GM12878 (cell line): ENCODE measurements around the gene METTL5. TPM values are rescaled to one million over a fixed set of nuclear protein-coding genes. Genes with fewer than 3 reads are reported as not detected.

Experiments
- ATAC-seq: fragments of 200-7000 bp; cut with Tn5 transposase; 3 replicates; pipeline ENCODE4 v1.9.1; 2020; ENCODE audit warnings: mild to moderate bottlenecking, moderate library complexity
- BruUV-seq: library from RNA; stranded (reverse); fragments of 400-500 nt; replicated peaks from 2 replicates; lab custom pipeline; 2021; lab: Mats Ljungman, UMichigan
- CTCF ChIA-PET: fragments of 300-600 bp; sonication (Branson Sonifier 250); formaldehyde crosslinking; extraction: SDS; loops from one replicate; lab custom pipeline; 2021; ENCODE audit warnings: inconsistent platforms; lab: Yijun Ruan, JAX
- POLR2A ChIA-PET: fragments of 350-600 bp; formaldehyde crosslinking; extraction: SDS; loops from one replicate; lab custom pipeline; 2021; ENCODE audit warnings: inconsistent platforms; lab: Charles Lee
- RAD21 ChIA-PET: fragments of 300-600 bp; sonication (Branson Sonifier 250); formaldehyde crosslinking; loops from one replicate; lab custom pipeline; 2023; ENCODE audit warnings: antibody characterized with exemption; ENCODE audit not compliant: unreplicated experiment; lab: Charles Lee
- SMC1A ChIA-PET: fragments of 300-600 bp; sonication (Branson Sonifier 250); formaldehyde crosslinking; loops from one replicate; lab custom pipeline; 2023; ENCODE audit not compliant: unreplicated experiment, uncharacterized antibody; lab: Charles Lee
- DNase-seq: peaks from one replicate; pipeline ENCODE4 v3.0.0-alpha.2; 2011; ENCODE audit warnings: low read depth, low spot score
- FAIRE-seq: peaks from 3 replicates; lab custom pipeline; 2011; peaks lifted over from hg19 to GRCh38; lab: Jason Lieb, UNC
- H2AFZ ChIP-seq: 2 replicates; pipeline ENCODE4 v1.6.0; 2011; ENCODE audit warnings: low read depth, low read length, control low read depth; ENCODE audit not compliant: control insufficient read depth
- H3K27ac ChIP-seq: 2 replicates; pipeline ENCODE4 v1.5.1; 2011; ENCODE audit warnings: control low read depth; ENCODE audit not compliant: control insufficient read depth, insufficient read depth
- H3K27me3 ChIP-seq, 2 experiments: replicated peaks in 1 of 2; 2 replicates each; pipeline versions ENCODE4 v1.6.0 to v1.6.1; 2011; ENCODE audit warnings: low read length in 1 of 2; ENCODE audit not compliant: control insufficient read depth in 2 of 2, insufficient read depth in 2 of 2
- H3K36me3 ChIP-seq, 2 experiments: 2 replicates each; pipeline ENCODE4 v1.5.1; 2011; ENCODE audit warnings: low read length in 1 of 2; ENCODE audit not compliant: control insufficient read depth in 2 of 2, insufficient read depth in 2 of 2
- H3K4me1 ChIP-seq: 2 replicates; pipeline ENCODE4 v1.6.1; 2011; ENCODE audit warnings: mild to moderate bottlenecking, low read length, moderate library complexity, mixed read lengths; ENCODE audit not compliant: control insufficient read depth, insufficient read depth
- H3K4me2 ChIP-seq: 2 replicates; pipeline ENCODE4 v1.6.0; 2011; ENCODE audit warnings: control low read depth; ENCODE audit not compliant: control insufficient read depth, insufficient read depth
- H3K4me3 ChIP-seq: fragments of 200-600 bp; sonication (generic); 2 replicates; pipeline ENCODE4 v1.5.1; 2016
- H3K79me2 ChIP-seq: 2 replicates; pipeline ENCODE4 v1.6.0; 2011; ENCODE audit warnings: low read length; ENCODE audit not compliant: control insufficient read depth, insufficient read depth
- H3K9ac ChIP-seq: 2 replicates; pipeline ENCODE4 v1.8.0; 2011; ENCODE audit warnings: low read length, control low read depth, mixed read lengths; ENCODE audit not compliant: control insufficient read depth, insufficient read depth
- H3K9me3 ChIP-seq: replicated peaks from 3 replicates; pipeline ENCODE4 v1.5.1; 2011; ENCODE audit warnings: mild to moderate bottlenecking, low read length; ENCODE audit not compliant: control insufficient read depth, insufficient read depth
- H4K20me1 ChIP-seq: 2 replicates; pipeline ENCODE4 v1.6.0; 2011; ENCODE audit not compliant: control insufficient read depth, insufficient read depth
- BCL11A ChIP-seq: IDR thresholded peaks from 2 replicates; pipeline ENCODE4 v1.6.1; 2011; ENCODE audit warnings: low read depth, low read length
- KDM1A ChIP-seq: fragments of 200-600 bp; sonication (generic); IDR thresholded peaks from 2 replicates; pipeline ENCODE4 v1.6.1; 2016; ENCODE audit warnings: borderline replicate concordance
- MYB ChIP-seq: fragments of 150-350 bp; IDR thresholded peaks from 2 replicates; pipeline ENCODE4 v1.6.1; 2014; ENCODE audit warnings: mild to moderate bottlenecking, low read depth, low read length, borderline replicate concordance
- NR2F1 ChIP-seq: fragments of 450-650 bp; conservative IDR thresholded peaks from 2 replicates; pipeline ENCODE4 v1.6.1; 2017; ENCODE audit warnings: mild to moderate bottlenecking
- RB1 ChIP-seq: fragments of 450-650 bp; formaldehyde crosslinking; IDR thresholded peaks from 2 replicates; pipeline ENCODE4 v1.6.1; 2017; ENCODE audit warnings: mild to moderate bottlenecking, borderline replicate concordance
- RBBP5 ChIP-seq: fragments of 200-600 bp; sonication (generic); conservative IDR thresholded peaks from 2 replicates; pipeline ENCODE4 v1.6.1; 2016
- STAT1 ChIP-seq: fragments of 450-650 bp; conservative IDR thresholded peaks from 2 replicates; pipeline ENCODE4 v1.6.1; 2014; ENCODE audit warnings: antibody characterized with exemption, mild to moderate bottlenecking
- ZNF384 ChIP-seq: IDR thresholded peaks from 2 replicates; pipeline ENCODE4 v1.6.1; 2012; ENCODE audit warnings: low read depth, mild to moderate bottlenecking, low read length, improper control_type of control experiment, borderline replicate concordance
- WGBS: methylation state at CpG from one replicate; pipeline ENCODE4 v1.1.6; 2016; ENCODE audit warnings: low lambda C conversion rate; ENCODE audit not compliant: insufficient replicate concordance, insufficient coverage; ENCODE audit errors: missing lambda C conversion rate; 5-methylcytosine and 5-hydroxymethylcytosine counted together
- in situ Hi-C: fragments of 300-500 bp; cut with MboI; formaldehyde crosslinking; loops from 9 replicates; pipeline ENCODE4 v1.14.3; 2018; ENCODE audit warnings: mixed read lengths
- intact Hi-C: fragments of 100-400 bp; cut with micrococcal nuclease; formaldehyde crosslinking; loops from one replicate; pipeline ENCODE4 v1.14.2; 2022; ENCODE audit not compliant: unreplicated experiment
- polyA plus RNA-seq, 11 experiments: library from polyadenylated mRNA; depleted of rRNA in 4 of 11; unstranded in 6 of 11; stranded (reverse) in 5 of 11; fragments of >200 nt; fragmentation: Nextera tagmentation in 4 of 11; fragmentation: Illumina TruSeq in 1 of 11; extraction: Ambion mirVana in 4 of 11; extraction: Trizol in 1 of 11; gene quantifications; 1 replicate in 1 of 11; 2 replicates in 10 of 11; pipeline versions ENCODE4 v1.2.1 to v1.2.3, GENCODE V29; 2011 to 2016; ENCODE audit warnings: inconsistent platforms in 2 of 11, missing spikeins in 2 of 11, low read depth in 1 of 11
- total RNA-seq, 4 experiments: library from RNA; depleted of rRNA in 3 of 4; stranded (reverse); fragments of >200 nt in 3 of 4; fragmentation: Illumina TruSeq in 1 of 4; extraction: Trizol in 1 of 4; gene quantifications; 2 replicates each; pipeline versions ENCODE4 v1.2.1 to v1.2.3, GENCODE V29; 2013 to 2021
- TF ChIP-seq, protein P1 (sequence below): IDR thresholded peaks from 2 replicates; pipeline ENCODE4 v1.6.1; 2012; ENCODE audit warnings: low read depth, low read length, improper control_type of control experiment

METTL5 gene
- total and polyA plus RNA-seq, 10 of the 15 experiments (the other 5 are each of a cell fraction or from before 2014, with no cell fraction given): 55.0 to 204 (median 87.4) TPM

DNA sequence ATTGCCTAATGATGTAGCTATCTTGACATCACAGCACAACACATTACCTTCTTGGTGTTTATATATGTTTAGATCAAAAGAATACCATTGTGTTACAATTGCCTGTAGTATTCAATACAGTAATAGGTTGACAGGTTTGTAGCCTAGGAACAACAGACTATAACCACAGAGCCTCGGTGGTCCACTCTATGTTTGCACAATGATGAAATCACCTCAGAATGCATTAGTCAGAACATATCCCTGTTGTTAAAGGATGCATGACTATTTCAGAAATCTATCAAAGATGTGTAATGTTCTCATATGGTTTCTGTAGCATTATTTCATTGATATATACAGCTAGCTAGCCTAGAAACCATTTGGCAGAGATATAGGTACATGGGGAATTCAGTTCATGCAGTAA lies 8.9 kb downstream of the METTL5 start:
- ATAC-seq (no peak), FAIRE-seq (no peak), DNase-seq (no peak)
- intact Hi-C loops (no loop called here), in situ Hi-C loops (no loop called here)
- Histone ChIP-seq H3K4me3 (no peak overlapping the region), H3K9me3 (no peaks in the 10 kb centered on the region; the same call in 1 of the 3 replicates), H3K36me3 (peaks cover 0 to 18% of the 10 kb centered on the region in 2 experiments; a peak in 3 of 4 replicates), H3K4me1 (no peaks in the 10 kb centered on the region), H2AFZ (no peak overlapping the region), H3K79me2 (no peaks in the 10 kb centered on the region), H3K27ac (no peak overlapping the region), H3K9ac (no peak overlapping the region), H3K4me2 (no peak overlapping the region), H4K20me1 (no peaks in the 10 kb centered on the region), H3K27me3 (no peaks in the 10 kb centered on the region)
- ChIA-PET RAD21 (no interaction called here), CTCF (interaction anchor here (0.5 to 1.4 kb wide), 3 partner anchors 9 to 351 kb away, joined by 3 to 7 read pairs (median 3); partner anchors contain the start of gene METTL5), SMC1A (interaction anchor here (1.0 to 1.2 kb wide), 2 partner anchors 8 to 16 kb away, joined by 3 to 5 read pairs; partner anchors contain the start of gene METTL5), POLR2A (interaction anchor here (0.9 kb wide), 1 partner anchor 12 kb away, joined by 3 read pairs; no protein-coding TSS in a partner anchor)
- WGBS: 58% methylated on average over 1 of the region's 1 CpG
- BruUV-seq: no TSS peak
- TF ChIP-seq RB1: no peak
- TF ChIP-seq, protein P1, sequence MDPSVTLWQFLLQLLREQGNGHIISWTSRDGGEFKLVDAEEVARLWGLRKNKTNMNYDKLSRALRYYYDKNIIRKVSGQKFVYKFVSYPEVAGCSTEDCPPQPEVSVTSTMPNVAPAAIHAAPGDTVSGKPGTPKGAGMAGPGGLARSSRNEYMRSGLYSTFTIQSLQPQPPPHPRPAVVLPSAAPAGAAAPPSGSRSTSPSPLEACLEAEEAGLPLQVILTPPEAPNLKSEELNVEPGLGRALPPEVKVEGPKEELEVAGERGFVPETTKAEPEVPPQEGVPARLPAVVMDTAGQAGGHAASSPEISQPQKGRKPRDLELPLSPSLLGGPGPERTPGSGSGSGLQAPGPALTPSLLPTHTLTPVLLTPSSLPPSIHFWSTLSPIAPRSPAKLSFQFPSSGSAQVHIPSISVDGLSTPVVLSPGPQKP: no peak
- TF ChIP-seq KDM1A: no peak
- no peak for TF ChIP-seq ZNF384
- no peak for TF ChIP-seq STAT1
- no peak for TF ChIP-seq RBBP5
- TF ChIP-seq MYB: no peak
- TF ChIP-seq NR2F1: no peak
- no peak for TF ChIP-seq BCL11A
